Measurements from ENCODE around the gene DLG2.

The DLG2 gene

GRCh38 chr11:85526564-85526963 is 100.6 kb downstream of the DLG2 start:
- DNase-seq (ENCODE audit: extremely low read depth, low read depth), result no peak
- no peak for TF ChIP-seq CTCF (IDR thresholded peaks at IDR 0.05; ENCODE audit: low read depth, low read length)

GRCh38 chr11:85525686-85526085 is 101.5 kb downstream of the DLG2 start:
- no peak for DNase-seq (ENCODE audit: extremely low read depth, low read depth)
- no peak for TF ChIP-seq CTCF (IDR thresholded peaks at IDR 0.05; ENCODE audit: low read depth, low read length)

GRCh38 chr11:85517272-85517671 is 109.9 kb downstream of the DLG2 start:
- DNase-seq (ENCODE audit: extremely low read depth, low read depth), result no peak
- no peak for TF ChIP-seq CTCF (IDR thresholded peaks at IDR 0.05; ENCODE audit: low read depth, low read length)

GRCh38 chr11:85495918-85496317 is 131.2 kb downstream of the DLG2 start:
- no peak for DNase-seq (ENCODE audit: extremely low read depth, low read depth)

GRCh38 chr11:85494396-85494795 is 132.7 kb downstream of the DLG2 start:
- DNase-seq (ENCODE audit: extremely low read depth, low read depth), result no peak
- no peak for TF ChIP-seq CTCF (IDR thresholded peaks at IDR 0.05; ENCODE audit: low read depth, low read length)

More at GRCh38 chr11:85495918-85496317, 131.2 kb downstream of the DLG2 start:
- TF ChIP-seq CTCF (IDR thresholded peaks at IDR 0.05; ENCODE audit: low read depth, low read length), result no peak

- TF ChIP-seq CTCF (IDR thresholded peaks at IDR 0.05; ENCODE audit: low read depth, low read length), result no peak
- no peak for DNase-seq (ENCODE audit: extremely low read depth, low read depth)
Measured at GRCh38 chr11:85485902-85486301, 141.2 kb downstream of the DLG2 start.

- DNase-seq (ENCODE audit: extremely low read depth, low read depth), result peak; percentile 32
- TF ChIP-seq CTCF (IDR thresholded peaks at IDR 0.05; ENCODE audit: low read depth, low read length), result no peak
Measured at GRCh38 chr11:85483861-85484260, 143.3 kb downstream of the DLG2 start.
